K562 (cell line): ENCODE data around the gene CDKN1B. TPM values are rescaled to one million over a fixed set of nuclear protein-coding genes. Genes with fewer than 3 reads are reported as not detected.

Experiments used
- CBFB ChIP-seq: sonication (generic); formaldehyde crosslinking; IDR thresholded peaks from 2 replicates; pipeline ENCODE4 v1.4.0; 2020; ENCODE audit warnings: mild to moderate bottlenecking, missing genetic modification reagents
- CTBP1 ChIP-seq: fragments of 450-650 bp; IDR thresholded peaks from 2 replicates; pipeline ENCODE4 v1.6.1; 2016; ENCODE audit warnings: borderline replicate concordance
- ETV1 ChIP-seq: fragments of 450-650 bp; conservative IDR thresholded peaks from 2 replicates; pipeline ENCODE4 v1.6.1; 2016; ENCODE audit warnings: missing genetic modification characterization, control low read depth, low read depth, missing compliant biosample characterization
- FIP1L1 ChIP-seq: fragments of 200-400 bp; formaldehyde crosslinking; IDR thresholded peaks from 2 replicates; pipeline ENCODE4 v1.6.1; 2018; ENCODE audit warnings: mild to moderate bottlenecking, low read depth, low read length; ENCODE audit not compliant: poor library complexity, severe bottlenecking
- HDGF ChIP-seq: fragments of 450-650 bp; IDR thresholded peaks from 2 replicates; pipeline ENCODE4 v1.6.1; 2016
- KAT2B ChIP-seq: IDR thresholded peaks from one replicate; pipeline ENCODE4 v1.6.1; 2012; ENCODE audit warnings: low read depth, mild to moderate bottlenecking, control low read depth, inconsistent platforms, low read length, moderate library complexity
- KAT7 ChIP-seq: sonication (generic); formaldehyde crosslinking; IDR thresholded peaks from 2 replicates; pipeline ENCODE4 v1.8.0; 2022; ENCODE audit warnings: missing genetic modification reagents, mild to moderate bottlenecking, borderline replicate concordance
- KLF16 ChIP-seq: IDR thresholded peaks from 2 replicates; pipeline ENCODE4 v1.6.1; 2016; ENCODE audit warnings: antibody characterized with exemption
- MTA3 ChIP-seq: fragments of 450-650 bp; formaldehyde crosslinking; IDR thresholded peaks from 2 replicates; pipeline ENCODE4 v1.6.1; 2017; ENCODE audit warnings: mild to moderate bottlenecking, borderline replicate concordance
- NBN ChIP-seq: fragments of 450-650 bp; IDR thresholded peaks from 2 replicates; pipeline ENCODE4 v1.6.1; 2016; ENCODE audit warnings: low read depth, mild to moderate bottlenecking
- NFATC3 ChIP-seq: fragments of 450-650 bp; IDR thresholded peaks from 2 replicates; pipeline ENCODE4 v1.6.1; 2017; ENCODE audit warnings: mild to moderate bottlenecking
- RBFOX2 ChIP-seq: fragments of 200-400 bp; formaldehyde crosslinking; IDR thresholded peaks from 2 replicates; pipeline ENCODE4 v1.6.1; 2017; ENCODE audit warnings: low read depth, mild to moderate bottlenecking, low read length, moderate library complexity
- RBM14 ChIP-seq: fragments of 200-400 bp; formaldehyde crosslinking; IDR thresholded peaks from 2 replicates; pipeline ENCODE4 v1.6.1; 2018; ENCODE audit warnings: low read depth, mild to moderate bottlenecking, low read length, moderate library complexity, borderline replicate concordance; ENCODE audit not compliant: insufficient read depth
- U2AF1 ChIP-seq: fragments of 200-400 bp; formaldehyde crosslinking; optimal IDR thresholded peaks from 2 replicates; pipeline ENCODE3; 2017; ENCODE audit warnings: mild to moderate bottlenecking, low read depth, low read length, moderate library complexity
- ZNF77 ChIP-seq: fragments of 250-450 bp; sonication (Bioruptor Pico); IDR thresholded peaks from 2 replicates; pipeline ENCODE4 v1.5.0; 2020
- polyA plus RNA-seq, 8 experiments: library from polyadenylated mRNA; depleted of rRNA in 4 of 8; stranded (reverse) in 5 of 8; unstranded in 3 of 8; fragments of >200 nt; fragmentation: Nextera tagmentation in 2 of 8; fragmentation: Illumina TruSeq in 1 of 8; extraction: Ambion mirVana in 2 of 8; extraction: Trizol in 1 of 8; gene quantifications; 2 replicates each; pipeline versions ENCODE4 v1.2.1 to v1.2.3, GENCODE V29; 2011 to 2014; ENCODE audit warnings: inconsistent platforms in 1 of 8, missing spikeins in 1 of 8
- total RNA-seq, 7 experiments: library from RNA; depleted of rRNA in 6 of 7; stranded (reverse); fragments of >200 nt in 6 of 7; fragmentation: Illumina TruSeq in 2 of 7; extraction: Trizol in 2 of 7; gene quantifications; 2 replicates each; pipeline versions ENCODE4 v1.2.1 to v1.2.3, GENCODE V29; 2011 to 2021; ENCODE audit warnings: low replicate concordance in 1 of 7
- TF ChIP-seq, protein P1 (sequence below): sonication (generic); formaldehyde crosslinking; IDR thresholded peaks from 2 replicates; pipeline ENCODE4 v1.8.1; 2023; ENCODE audit warnings: missing genetic modification reagents, mild to moderate bottlenecking, borderline replicate concordance
- TF ChIP-seq, protein P2 (sequence below): fragments of 450-650 bp; formaldehyde crosslinking; IDR thresholded peaks from 2 replicates; pipeline ENCODE4 v1.4.0; 2020; ENCODE audit warnings: mild to moderate bottlenecking, moderate library complexity
- TF ChIP-seq, protein P3 (sequence below), 2 experiments: fragments of 250-450 bp in 1 of 2; fragments of 450-650 bp in 1 of 2; sonication (Bioruptor Pico) in 1 of 2; IDR thresholded peaks; 2 replicates each; pipeline versions ENCODE4 v1.6.1 to v1.8.0; 2016 to 2021; ENCODE audit warnings: mild to moderate bottlenecking in 2 of 2, moderate library complexity in 2 of 2, missing compliant biosample characterization in 1 of 2, missing genetic modification characterization in 1 of 2
- TF ChIP-seq, protein P4 (sequence below), 2 experiments: IDR thresholded peaks; 2 replicates each; pipeline ENCODE4 v1.6.1; 2011; ENCODE audit warnings: borderline replicate concordance in 1 of 2, control low read depth in 1 of 2, low read depth in 1 of 2, low read length in 1 of 2, mild to moderate bottlenecking in 1 of 2, mixed read lengths in 1 of 2, moderate library complexity in 1 of 2; ENCODE audit not compliant: insufficient read depth in 1 of 2, insufficient read length in 1 of 2, poor library complexity in 1 of 2, severe bottlenecking in 1 of 2; ENCODE audit errors: extremely low read depth in 1 of 2

Gene CDKN1B
- total and polyA plus RNA-seq, 9 of the 15 experiments (the other 6 are each of a cell fraction or from before 2014, with no cell fraction given), result 2.6 to 35.2 (median 15.5) TPM

DNA sequence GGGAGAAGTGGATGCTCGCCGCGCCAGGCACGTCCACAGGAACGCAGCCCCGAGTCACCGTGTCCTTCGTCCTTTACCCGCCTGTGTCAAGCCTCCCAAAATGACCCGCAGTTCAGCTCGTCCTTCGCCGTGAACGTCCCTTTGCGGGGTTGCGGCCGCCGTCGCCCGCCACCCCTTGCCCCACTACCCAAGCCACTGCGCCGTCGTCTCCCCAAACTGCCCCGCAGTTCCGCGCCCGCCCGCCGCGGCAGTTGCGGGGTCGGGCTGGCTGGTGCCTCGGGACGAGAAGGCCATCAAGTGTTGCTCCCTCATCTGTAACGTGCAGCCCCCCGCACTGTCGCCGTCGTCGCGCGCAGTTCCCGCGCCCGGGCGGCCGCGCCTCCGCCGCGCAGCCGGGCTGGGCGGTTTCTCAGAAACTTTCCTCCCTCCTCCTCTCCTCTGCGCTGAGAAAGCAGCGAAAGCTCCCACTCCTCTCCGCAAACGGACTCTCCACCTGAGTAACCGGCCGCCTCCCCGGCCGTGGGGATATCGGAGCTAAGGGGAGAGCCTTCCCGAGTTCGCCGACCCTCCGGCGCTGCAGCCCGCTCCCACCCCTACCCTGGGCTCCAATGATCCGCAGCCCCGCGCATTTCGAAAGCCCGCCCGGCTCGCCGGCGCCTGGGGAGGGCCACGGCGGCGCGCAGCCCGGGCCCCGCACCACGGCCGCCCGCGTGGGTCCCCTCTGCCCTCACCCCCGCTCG is 6.7 kb downstream of the CDKN1B start (continued):
- TF ChIP-seq, protein P1, sequence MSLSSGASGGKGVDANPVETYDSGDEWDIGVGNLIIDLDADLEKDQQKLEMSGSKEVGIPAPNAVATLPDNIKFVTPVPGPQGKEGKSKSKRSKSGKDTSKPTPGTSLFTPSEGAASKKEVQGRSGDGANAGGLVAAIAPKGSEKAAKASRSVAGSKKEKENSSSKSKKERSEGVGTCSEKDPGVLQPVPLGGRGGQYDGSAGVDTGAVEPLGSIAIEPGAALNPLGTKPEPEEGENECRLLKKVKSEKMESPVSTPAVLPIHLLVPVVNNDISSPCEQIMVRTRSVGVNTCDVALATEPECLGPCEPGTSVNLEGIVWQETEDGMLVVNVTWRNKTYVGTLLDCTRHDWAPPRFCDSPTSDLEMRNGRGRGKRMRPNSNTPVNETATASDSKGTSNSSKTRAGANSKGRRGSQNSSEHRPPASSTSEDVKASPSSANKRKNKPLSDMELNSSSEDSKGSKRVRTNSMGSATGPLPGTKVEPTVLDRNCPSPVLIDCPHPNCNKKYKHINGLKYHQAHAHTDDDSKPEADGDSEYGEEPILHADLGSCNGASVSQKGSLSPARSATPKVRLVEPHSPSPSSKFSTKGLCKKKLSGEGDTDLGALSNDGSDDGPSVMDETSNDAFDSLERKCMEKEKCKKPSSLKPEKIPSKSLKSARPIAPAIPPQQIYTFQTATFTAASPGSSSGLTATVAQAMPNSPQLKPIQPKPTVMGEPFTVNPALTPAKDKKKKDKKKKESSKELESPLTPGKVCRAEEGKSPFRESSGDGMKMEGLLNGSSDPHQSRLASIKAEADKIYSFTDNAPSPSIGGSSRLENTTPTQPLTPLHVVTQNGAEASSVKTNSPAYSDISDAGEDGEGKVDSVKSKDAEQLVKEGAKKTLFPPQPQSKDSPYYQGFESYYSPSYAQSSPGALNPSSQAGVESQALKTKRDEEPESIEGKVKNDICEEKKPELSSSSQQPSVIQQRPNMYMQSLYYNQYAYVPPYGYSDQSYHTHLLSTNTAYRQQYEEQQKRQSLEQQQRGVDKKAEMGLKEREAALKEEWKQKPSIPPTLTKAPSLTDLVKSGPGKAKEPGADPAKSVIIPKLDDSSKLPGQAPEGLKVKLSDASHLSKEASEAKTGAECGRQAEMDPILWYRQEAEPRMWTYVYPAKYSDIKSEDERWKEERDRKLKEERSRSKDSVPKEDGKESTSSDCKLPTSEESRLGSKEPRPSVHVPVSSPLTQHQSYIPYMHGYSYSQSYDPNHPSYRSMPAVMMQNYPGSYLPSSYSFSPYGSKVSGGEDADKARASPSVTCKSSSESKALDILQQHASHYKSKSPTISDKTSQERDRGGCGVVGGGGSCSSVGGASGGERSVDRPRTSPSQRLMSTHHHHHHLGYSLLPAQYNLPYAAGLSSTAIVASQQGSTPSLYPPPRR (CRISPR knock-in tag), result no peak
- no peak for TF ChIP-seq HDGF
- 0 out of 2 replicates have a peak, but pooled peaks have one; percentile 31 for TF ChIP-seq MTA3
- TF ChIP-seq U2AF1, result peak; percentile 40
- 0 out of 2 replicates have a peak, but pooled peaks have one; percentile 12 for TF ChIP-seq CTBP1
- TF ChIP-seq, protein P2, sequence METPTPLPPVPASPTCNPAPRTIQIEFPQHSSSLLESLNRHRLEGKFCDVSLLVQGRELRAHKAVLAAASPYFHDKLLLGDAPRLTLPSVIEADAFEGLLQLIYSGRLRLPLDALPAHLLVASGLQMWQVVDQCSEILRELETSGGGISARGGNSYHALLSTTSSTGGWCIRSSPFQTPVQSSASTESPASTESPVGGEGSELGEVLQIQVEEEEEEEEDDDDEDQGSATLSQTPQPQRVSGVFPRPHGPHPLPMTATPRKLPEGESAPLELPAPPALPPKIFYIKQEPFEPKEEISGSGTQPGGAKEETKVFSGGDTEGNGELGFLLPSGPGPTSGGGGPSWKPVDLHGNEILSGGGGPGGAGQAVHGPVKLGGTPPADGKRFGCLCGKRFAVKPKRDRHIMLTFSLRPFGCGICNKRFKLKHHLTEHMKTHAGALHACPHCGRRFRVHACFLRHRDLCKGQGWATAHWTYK (CRISPR knock-in tag), result 0 out of 2 replicates have a peak, but pooled peaks have one; percentile 28
- TF ChIP-seq FIP1L1, result peak; percentile 68
- no peak for TF ChIP-seq NBN
- no peak for TF ChIP-seq RBM14
- no peak for TF ChIP-seq KAT2B
- TF ChIP-seq KAT7 (CRISPR knock-in tag), result 0 out of 2 replicates have a peak, but pooled peaks have one; percentile 68
- TF ChIP-seq ETV1 (tag), result no peak
- TF ChIP-seq KLF16, result no peak
- no peak for TF ChIP-seq ZNF77 (CRISPR knock-in tag)
- TF ChIP-seq, protein P3, sequence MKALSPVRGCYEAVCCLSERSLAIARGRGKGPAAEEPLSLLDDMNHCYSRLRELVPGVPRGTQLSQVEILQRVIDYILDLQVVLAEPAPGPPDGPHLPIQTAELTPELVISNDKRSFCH (CRISPR knock-in tag; IDR thresholded peaks at IDR 0.05), result no peak
- TF ChIP-seq, protein P3 (tag; IDR thresholded peaks at IDR 0.05), result no peak
- peak; percentile 87 for TF ChIP-seq RBFOX2
- TF ChIP-seq NFATC3, result no peak
- TF ChIP-seq, protein P4, sequence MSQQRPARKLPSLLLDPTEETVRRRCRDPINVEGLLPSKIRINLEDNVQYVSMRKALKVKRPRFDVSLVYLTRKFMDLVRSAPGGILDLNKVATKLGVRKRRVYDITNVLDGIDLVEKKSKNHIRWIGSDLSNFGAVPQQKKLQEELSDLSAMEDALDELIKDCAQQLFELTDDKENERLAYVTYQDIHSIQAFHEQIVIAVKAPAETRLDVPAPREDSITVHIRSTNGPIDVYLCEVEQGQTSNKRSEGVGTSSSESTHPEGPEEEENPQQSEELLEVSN (IDR thresholded peaks at IDR 0.05; ENCODE audit: borderline replicate concordance in 1 of 2, extremely low read depth in 1 of 2, insufficient read depth in 1 of 2, insufficient read length in 1 of 2, low read depth in 1 of 2, low read length in 1 of 2, poor library complexity in 1 of 2, severe bottlenecking in 1 of 2), result peak; percentile 54 to 82
- no peak for TF ChIP-seq CBFB (CRISPR knock-in tag)
